ENCODE results near the gene CAMKMT.

Gene CAMKMT

DNA sequence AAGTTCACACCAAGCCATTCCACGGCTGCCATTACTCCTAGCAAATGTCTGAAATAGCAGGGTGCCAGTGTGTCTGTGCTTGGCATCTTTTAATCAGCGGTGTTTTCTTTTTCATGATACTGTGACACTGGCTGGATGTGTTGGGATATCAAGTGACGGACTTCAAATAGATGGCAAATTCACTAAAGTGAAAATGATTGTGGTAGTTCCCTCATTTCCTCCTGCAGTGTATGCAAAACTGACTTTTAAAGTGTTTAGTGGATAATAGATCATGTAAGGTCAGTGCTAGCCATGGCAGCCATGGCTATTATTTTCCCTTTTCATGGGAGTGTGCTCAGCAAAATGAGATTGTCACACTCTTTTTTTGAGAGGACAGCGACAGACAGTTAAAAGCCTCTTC lies 318.2 kb downstream of the CAMKMT start:
- no peak for DNase-seq
- H3K9me3 Mint-ChIP-seq: no peaks in the 10 kb centered on the region
- no peak overlapping the region for H3K4me3 Mint-ChIP-seq
- no peaks in the 10 kb centered on the region for H3K4me1 Mint-ChIP-seq
- CTCF ChIA-PET: no interaction called here
- H3K36me3 Mint-ChIP-seq: no peaks in the 10 kb centered on the region
- H3K27me3 Mint-ChIP-seq: no peaks in the 10 kb centered on the region
- H3K27ac Mint-ChIP-seq: no peak overlapping the region

DNA sequence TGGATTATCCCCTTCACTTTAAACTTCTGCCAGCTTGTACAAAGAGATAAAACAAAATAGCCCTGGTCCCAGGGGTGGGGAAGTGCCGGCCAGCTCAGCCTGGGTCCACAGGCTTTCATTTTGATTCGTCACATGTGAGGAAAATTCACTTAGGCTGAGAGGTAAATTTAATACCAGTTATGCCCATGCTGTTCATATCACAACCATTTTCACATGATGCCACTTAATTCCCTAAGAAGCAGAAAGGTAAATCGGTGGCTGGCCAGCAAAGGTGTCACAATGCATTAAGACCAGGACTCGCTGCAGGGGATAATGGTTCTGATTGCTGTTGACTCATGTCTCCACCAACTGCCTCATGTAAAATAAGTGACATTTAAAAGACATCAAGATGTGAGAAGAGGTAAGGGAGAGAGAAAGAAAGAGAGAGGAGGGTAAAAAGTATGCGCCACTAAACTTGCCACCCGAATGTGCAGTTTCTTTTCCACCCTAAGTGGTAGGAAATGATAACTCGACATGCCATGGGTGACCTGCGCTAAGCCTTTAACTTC lies 318.8 kb downstream of the CAMKMT start:
- no peaks in the 10 kb centered on the region for H3K4me1 Mint-ChIP-seq
- H3K9me3 Mint-ChIP-seq: no peaks in the 10 kb centered on the region
- CTCF ChIA-PET: no interaction called here
- no peak overlapping the region for H3K27ac Mint-ChIP-seq
- no peak overlapping the region for H3K4me3 Mint-ChIP-seq
- no peaks in the 10 kb centered on the region for H3K36me3 Mint-ChIP-seq
- no peak for DNase-seq
- no peaks in the 10 kb centered on the region for H3K27me3 Mint-ChIP-seq

DNA sequence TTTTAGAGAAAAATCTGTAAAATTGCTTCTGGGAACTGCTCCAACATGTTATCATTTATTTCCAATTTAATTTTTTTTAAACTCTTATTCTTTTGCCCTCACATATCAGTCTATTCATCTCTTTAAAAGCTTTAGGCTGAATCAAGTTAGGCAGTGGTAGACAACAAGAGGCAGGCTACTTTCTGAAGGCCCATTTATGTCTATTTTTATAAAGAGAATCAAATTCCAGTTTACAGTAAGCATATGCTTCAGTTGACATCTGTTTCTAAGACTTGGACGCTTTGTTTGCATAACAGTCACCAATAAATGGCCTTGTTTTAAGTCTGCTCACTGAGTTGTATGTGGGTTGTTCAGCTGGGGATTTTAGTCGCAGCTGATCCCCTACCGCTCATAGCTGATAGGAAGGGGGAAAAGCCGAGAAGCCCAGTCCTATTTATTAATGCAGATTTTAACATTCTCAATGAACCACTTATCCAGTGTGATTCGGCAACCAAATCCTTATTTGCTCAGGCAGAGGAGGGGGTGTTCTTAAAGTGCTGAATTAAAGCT lies 319.3 kb downstream of the CAMKMT start:
- H3K4me1 Mint-ChIP-seq: no peaks in the 10 kb centered on the region
- CTCF ChIA-PET: no interaction called here
- H3K9me3 Mint-ChIP-seq: no peaks in the 10 kb centered on the region
- no peaks in the 10 kb centered on the region for H3K27me3 Mint-ChIP-seq
- H3K4me3 Mint-ChIP-seq: no peak overlapping the region
- no peak for DNase-seq
- no peaks in the 10 kb centered on the region for H3K36me3 Mint-ChIP-seq
- H3K27ac Mint-ChIP-seq: no peak overlapping the region

DNA sequence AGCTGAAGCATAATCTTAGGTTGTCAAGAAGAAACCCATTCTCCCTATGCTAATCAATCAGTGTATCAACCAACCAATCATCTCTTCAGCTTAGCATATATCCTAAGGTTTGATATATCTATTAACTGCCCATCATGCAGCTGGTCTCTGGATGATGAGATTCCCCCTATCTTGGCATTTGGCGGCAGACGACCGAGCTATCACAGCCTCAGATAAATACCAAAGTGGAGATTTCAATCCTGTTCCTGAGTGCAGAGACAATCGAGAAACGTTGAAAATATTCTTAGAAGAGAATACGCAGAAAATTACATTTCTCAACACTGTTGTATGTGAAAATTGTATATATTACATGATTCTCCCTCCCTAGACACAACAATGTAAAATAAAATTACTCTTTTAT lies 320.7 kb downstream of the CAMKMT start:
- Mint-ChIP-seq H3K4me3 (no peak overlapping the region), H3K27me3 (no peaks in the 10 kb centered on the region), H3K4me1 (no peaks in the 10 kb centered on the region), H3K27ac (no peak overlapping the region), H3K9me3 (no peaks in the 10 kb centered on the region), H3K36me3 (no peaks in the 10 kb centered on the region)
- no peak for DNase-seq
- CTCF ChIA-PET: no interaction called here

DNA sequence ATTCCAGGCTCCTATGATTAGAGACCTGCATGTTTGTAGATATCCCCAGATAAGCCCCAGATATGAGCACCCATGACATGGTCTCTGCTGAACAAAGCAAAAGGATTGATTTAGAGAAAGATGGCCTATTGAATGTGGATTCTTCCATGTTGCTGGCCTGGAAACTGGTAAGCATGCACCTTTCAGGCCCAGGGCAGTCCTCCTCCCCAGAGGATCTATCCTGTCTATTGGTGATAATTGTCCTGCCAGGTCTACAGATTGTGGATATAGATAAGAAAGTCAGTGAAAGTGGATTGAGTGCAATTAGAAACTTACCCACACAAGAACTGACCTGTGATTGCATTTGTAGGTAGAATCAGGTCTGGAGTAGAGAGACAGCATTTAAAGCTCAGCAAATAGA lies 322.8 kb downstream of the CAMKMT start:
- no peaks in the 10 kb centered on the region for H3K27me3 Mint-ChIP-seq
- H3K4me3 Mint-ChIP-seq: no peak overlapping the region
- no peak overlapping the region for H3K27ac Mint-ChIP-seq
- CTCF ChIA-PET: no interaction called here
- H3K36me3 Mint-ChIP-seq: no peaks in the 10 kb centered on the region
- H3K4me1 Mint-ChIP-seq: no peaks in the 10 kb centered on the region
- DNase-seq: no peak
- H3K9me3 Mint-ChIP-seq: no peaks in the 10 kb centered on the region

DNA sequence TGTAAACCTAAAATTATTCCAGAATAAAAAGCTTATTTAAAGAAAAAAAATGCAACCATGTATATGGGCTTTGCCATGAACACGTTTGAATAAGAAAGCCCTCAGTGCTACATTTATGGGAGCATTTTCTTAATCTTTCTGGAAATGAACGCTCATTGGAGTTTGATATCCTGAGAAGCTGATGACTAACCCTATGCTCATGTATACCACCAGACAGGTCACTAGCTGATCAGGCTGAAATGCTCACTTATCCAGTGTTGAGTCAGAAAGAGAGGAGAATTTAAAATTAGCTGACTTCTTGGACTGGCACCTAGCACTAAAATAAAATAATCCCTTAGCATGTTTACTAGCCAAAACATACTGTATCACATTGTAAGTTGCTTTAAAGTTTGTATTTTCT lies 324.8 kb downstream of the CAMKMT start:
- DNase-seq: no peak
- H3K4me1 Mint-ChIP-seq: no peaks in the 10 kb centered on the region
- no peaks in the 10 kb centered on the region for H3K36me3 Mint-ChIP-seq
- H3K4me3 Mint-ChIP-seq: no peak overlapping the region
- CTCF ChIA-PET: interaction anchor here (1.1 kb wide), 1 partner anchor 63 kb away, joined by 3 read pairs; no protein-coding TSS in a partner anchor
- no peaks in the 10 kb centered on the region for H3K9me3 Mint-ChIP-seq
- H3K27me3 Mint-ChIP-seq: no peaks in the 10 kb centered on the region
- no peak overlapping the region for H3K27ac Mint-ChIP-seq

DNA sequence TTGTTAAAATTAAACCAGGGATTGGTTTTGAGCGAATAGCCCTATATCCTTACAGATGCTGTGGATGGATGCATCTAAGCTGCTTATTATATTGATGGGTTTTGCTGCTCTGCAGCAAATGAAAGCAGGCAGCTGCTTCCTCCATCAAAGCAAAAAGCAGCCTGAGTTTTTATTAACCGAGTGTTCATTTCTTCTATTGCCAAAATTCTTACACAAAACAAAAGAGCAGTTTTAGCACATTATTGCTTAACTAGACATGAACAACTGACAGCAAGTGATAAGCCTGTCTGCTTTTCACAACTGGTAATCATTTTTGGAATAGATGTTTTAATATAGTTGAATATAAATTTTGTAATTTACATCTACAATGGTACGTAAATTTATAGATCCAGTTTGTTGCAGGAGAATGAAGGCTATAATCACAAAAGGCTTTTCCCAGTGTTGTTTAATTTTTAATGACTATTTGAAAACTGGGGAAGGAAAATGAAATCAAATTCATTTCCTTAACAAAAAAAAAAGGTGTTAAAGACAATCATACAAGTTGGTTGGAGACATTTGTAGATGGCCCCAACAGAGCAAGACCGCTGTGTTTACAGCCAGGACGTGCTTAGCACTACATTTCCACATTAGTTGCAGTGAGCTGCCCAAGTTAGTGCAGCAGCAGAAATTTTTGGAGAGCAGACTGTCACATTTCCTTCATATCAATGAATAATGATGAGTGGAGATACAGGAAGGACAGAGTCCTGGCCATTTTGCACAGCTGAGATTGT lies 326.1 kb downstream of the CAMKMT start:
- H3K4me3 Mint-ChIP-seq: no peak overlapping the region
- no peaks in the 10 kb centered on the region for H3K4me1 Mint-ChIP-seq
- no peaks in the 10 kb centered on the region for H3K27me3 Mint-ChIP-seq
- no peak overlapping the region for H3K27ac Mint-ChIP-seq
- no peak for DNase-seq
- no peaks in the 10 kb centered on the region for H3K9me3 Mint-ChIP-seq
- CTCF ChIA-PET: no interaction called here
- H3K36me3 Mint-ChIP-seq: no peaks in the 10 kb centered on the region

DNA sequence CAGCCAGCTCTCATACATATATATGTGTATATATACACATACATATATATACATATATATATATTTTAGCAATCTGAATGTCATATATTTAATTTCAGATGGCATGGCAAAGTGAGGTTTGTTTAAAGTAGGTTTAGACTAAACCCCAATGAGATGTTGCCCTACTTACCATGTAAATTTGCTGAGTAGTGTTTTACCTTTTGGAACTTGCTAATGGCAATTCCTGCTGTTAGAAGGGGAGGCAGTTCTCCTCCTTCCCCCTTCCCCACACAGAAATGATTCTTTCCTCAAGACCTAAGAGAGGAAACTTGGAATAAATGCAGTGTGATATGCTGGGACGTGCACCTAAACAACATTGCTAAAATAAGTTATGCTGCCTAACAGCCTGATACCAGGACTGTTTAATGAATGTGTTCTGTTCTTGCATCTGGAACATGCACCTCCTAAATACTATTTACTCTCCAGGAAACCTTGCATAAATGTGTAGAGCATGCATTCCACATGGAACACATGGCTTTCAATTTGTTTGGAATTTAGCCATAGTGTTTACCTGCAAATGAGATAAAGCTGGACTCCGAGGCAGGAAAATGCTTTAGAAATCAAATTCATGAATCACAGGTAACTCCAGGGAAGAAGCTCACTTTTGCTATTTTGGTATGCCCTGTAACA lies 326.8 kb downstream of the CAMKMT start:
- Mint-ChIP-seq H3K27me3 (no peaks in the 10 kb centered on the region), H3K9me3 (no peaks in the 10 kb centered on the region), H3K27ac (no peak overlapping the region), H3K4me3 (no peak overlapping the region), H3K4me1 (no peaks in the 10 kb centered on the region), H3K36me3 (no peaks in the 10 kb centered on the region)
- DNase-seq: no peak
- CTCF ChIA-PET: no interaction called here

DNA sequence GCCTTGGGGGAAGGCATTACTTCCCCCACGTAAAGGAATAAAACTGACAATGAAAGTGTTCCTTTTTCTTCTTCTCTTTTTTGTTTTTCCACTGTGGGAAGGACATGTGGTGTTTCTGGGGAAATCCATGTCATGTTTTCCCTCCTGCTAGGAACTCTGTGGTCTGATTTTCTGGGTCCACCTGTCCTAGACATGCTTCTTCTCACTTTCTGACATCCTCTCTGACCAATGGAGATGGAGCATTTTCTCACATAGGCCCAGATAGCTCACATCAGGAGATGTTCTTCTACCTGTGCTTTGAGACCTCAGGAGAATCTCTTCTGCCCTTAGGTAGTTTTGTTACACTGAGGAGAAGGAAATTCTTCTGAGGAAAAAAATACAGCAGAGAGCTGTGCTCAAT lies 327.8 kb downstream of the CAMKMT start:
- CTCF ChIA-PET: no interaction called here
- no peak for DNase-seq
- Mint-ChIP-seq H3K27me3 (no peaks in the 10 kb centered on the region), H3K27ac (no peak overlapping the region), H3K36me3 (no peaks in the 10 kb centered on the region), H3K9me3 (no peaks in the 10 kb centered on the region), H3K4me1 (no peaks in the 10 kb centered on the region), H3K4me3 (no peak overlapping the region)

DNA sequence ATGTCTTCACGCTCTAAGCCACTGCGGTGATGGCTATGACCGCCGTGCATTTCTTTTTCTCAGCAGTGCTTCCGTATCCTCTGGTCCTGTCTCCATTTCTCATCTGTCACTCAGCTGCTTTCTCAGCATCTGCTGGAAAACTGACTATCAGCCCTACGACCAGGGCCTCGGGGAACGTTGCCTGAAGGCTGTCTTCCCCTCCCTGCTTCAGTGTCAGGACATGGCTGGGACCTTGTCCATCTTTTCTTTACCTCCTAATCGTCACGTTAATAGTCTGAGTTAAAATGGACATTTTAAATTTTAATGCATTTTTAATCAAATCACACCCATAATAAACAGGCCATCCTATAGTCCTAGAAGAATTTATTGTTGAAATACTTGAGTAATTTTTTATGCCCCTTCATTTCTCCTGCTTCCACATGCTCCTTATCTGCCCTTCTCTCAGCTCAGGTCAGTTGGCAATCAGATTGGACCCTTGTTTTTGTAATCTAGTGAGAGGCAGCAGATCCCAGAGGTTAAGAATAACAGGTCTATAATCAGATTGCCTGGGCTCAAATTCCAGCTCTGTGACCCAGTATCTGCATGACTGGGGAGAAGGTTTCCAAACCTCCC lies 329.5 kb downstream of the CAMKMT start:
- CTCF ChIA-PET: no interaction called here
- H3K36me3 Mint-ChIP-seq: no peaks in the 10 kb centered on the region
- no peak for DNase-seq
- H3K4me1 Mint-ChIP-seq: no peaks in the 10 kb centered on the region
- no peak overlapping the region for H3K4me3 Mint-ChIP-seq
- H3K9me3 Mint-ChIP-seq: no peaks in the 10 kb centered on the region
- H3K27me3 Mint-ChIP-seq: no peaks in the 10 kb centered on the region
- no peak overlapping the region for H3K27ac Mint-ChIP-seq

DNA sequence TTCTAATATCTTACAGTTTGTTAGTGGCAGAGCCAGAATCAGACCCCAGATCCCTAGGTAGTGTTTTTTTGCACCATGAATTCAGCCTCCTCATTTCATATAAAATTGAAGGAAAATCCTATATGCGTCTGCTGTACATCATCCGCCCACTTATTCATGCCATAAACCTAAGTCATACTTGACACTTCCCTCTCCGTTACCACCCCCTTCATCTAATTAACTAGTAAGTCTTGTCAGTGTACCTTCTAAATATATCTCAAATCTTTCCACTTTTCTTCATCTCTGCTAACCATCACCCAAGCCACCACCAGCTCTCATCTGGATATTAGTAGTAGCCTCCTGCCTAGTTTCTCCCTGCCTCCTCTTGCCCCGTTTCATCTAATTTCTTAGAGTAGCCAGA lies 331.1 kb downstream of the CAMKMT start:
- Mint-ChIP-seq H3K4me3 (no peak overlapping the region), H3K27me3 (no peaks in the 10 kb centered on the region), H3K27ac (no peak overlapping the region), H3K9me3 (no peaks in the 10 kb centered on the region), H3K36me3 (no peaks in the 10 kb centered on the region), H3K4me1 (no peaks in the 10 kb centered on the region)
- no peak for DNase-seq
- CTCF ChIA-PET: no interaction called here

DNA sequence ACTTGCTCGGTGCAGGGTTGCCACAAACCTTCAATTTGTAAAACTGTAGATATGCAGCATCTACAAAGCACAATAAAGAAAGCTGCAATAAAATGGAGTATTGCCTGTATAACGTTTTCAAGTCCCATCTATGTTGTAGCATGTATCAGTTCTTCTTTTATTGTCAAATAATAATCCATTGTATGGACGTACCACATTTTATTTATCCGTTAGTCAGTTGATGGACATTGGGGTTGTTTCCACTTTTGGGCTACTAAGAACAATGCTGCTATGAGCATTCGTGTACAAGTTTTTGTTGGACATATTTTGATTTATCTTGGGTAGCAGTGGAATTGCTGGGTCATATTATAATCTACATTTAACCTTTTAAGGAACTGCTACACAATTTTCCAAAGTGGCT lies 339.1 kb downstream of the CAMKMT start:
- Mint-ChIP-seq H3K36me3 (no peaks in the 10 kb centered on the region), H3K4me3 (no peak overlapping the region), H3K9me3 (no peaks in the 10 kb centered on the region), H3K4me1 (no peaks in the 10 kb centered on the region), H3K27me3 (no peaks in the 10 kb centered on the region), H3K27ac (no peak overlapping the region)
- DNase-seq: no peak
- CTCF ChIA-PET: no interaction called here

DNA sequence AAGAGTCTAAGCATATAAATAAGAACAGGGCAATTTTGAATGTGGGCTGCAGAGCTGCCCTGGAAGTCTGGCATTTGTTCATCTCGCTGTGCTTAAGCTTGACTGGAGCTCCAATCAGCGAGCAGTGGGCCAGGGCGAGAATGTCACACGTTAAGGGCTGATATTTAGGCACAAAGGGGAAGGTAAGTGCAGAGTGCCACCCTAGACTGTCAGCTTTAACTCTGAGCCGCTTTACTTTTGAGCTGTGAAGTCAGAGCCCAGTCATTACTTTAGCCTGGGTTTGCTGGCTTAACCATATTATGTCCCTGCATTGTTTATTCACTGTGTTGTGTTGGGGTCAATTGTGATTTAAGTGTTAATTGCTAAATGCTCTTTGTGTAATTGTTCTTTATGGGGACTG lies 343.6 kb downstream of the CAMKMT start:
- Mint-ChIP-seq H3K4me3 (no peak overlapping the region), H3K36me3 (no peaks in the 10 kb centered on the region), H3K4me1 (peaks cover 6% of the 10 kb centered on the region), H3K27me3 (no peaks in the 10 kb centered on the region), H3K9me3 (no peaks in the 10 kb centered on the region), H3K27ac (no peak overlapping the region)
- DNase-seq: no peak
- CTCF ChIA-PET: no interaction called here

DNA sequence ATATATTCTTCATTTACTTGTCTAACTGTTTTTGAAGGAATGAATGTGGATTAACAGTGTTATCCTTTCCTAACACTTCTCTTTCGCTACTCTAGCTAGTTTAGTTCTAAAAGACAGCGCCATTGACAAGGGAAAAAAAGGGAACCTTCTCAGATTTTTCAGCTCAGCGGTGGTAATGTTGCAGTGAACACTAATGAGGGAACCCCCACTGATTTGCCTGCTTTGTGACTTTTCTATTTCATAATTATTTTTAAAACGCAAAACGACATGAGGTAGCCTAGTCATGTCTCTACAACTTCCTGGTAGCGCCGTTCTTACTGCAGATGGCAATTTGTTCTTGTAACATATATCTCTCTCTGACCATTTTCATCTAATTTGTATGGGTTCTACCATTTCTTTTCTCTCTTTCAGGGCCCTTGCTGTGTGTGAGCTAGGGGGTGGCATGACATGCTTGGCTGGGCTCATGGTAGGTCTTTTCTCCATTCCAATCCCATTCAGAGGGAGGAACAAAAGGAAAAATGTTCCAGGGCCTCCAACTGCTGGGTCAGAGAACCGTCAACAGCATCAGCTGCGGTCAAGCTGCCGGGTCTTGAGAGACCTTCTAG lies 344.2 kb downstream of the CAMKMT start:
- Mint-ChIP-seq H3K27ac (no peak overlapping the region), H3K4me1 (peaks cover 6% of the 10 kb centered on the region), H3K36me3 (no peaks in the 10 kb centered on the region), H3K9me3 (no peaks in the 10 kb centered on the region), H3K27me3 (no peaks in the 10 kb centered on the region), H3K4me3 (no peak overlapping the region)
- no peak for DNase-seq
- CTCF ChIA-PET: interaction anchor here (0.6 kb wide), 1 partner anchor 100 kb away, joined by 5 read pairs; no protein-coding TSS in a partner anchor
